T-helper 1 cell treated with Interleukin-12 subunit alpha and Interleukin-12 subunit beta and Interleukin-4 antibody, amounts not matched to agents 30 ng/mL and 1 ng/mL, for 36 hours (primary cell): Measurements from ENCODE around the gene TSPAN9. TPM values are rescaled to one million over a fixed set of nuclear protein-coding genes. Genes with fewer than 3 reads are reported as not detected.

Experiments used
- intact Hi-C: fragments of 100-400 bp; cut with micrococcal nuclease; formaldehyde crosslinking; loops from one replicate; pipeline ENCODE4 v1.15.1; 2024
- total RNA-seq: library from RNA; stranded (reverse); gene quantifications from 2 replicates; pipeline ENCODE4 v1.2.3, GENCODE V29; 2022

TSPAN9 gene
- total RNA-seq, 1 donor from 2014 or later = not detected

GRCh38 chr12:3202734-3203446 lies 125.7 kb downstream of the TSPAN9 start:
- intact Hi-C loops = loop anchor here (1.0 kb wide), 2 partner anchors 68 to 130 kb away; no protein-coding TSS in a partner anchor

GRCh38 chr12:3203713-3204112 lies 126.5 kb downstream of the TSPAN9 start:
- intact Hi-C loops = loop anchor here (1.0 kb wide), 2 partner anchors 68 to 130 kb away; no protein-coding TSS in a partner anchor

- intact Hi-C loops = no loop called here
These were observed 127.0 kb downstream of the TSPAN9 start for GRCh38 chr12:3204143-3204542.

GRCh38 chr12:3204730-3205531 lies 127.8 kb downstream of the TSPAN9 start:
- intact Hi-C loops = no loop called here

GRCh38 chr12:3205742-3206519 lies 128.8 kb downstream of the TSPAN9 start:
- intact Hi-C loops = no loop called here

GRCh38 chr12:3206536-3207072 lies 129.4 kb downstream of the TSPAN9 start:
- intact Hi-C loops = no loop called here

- intact Hi-C loops = no loop called here
These were observed 130.0 kb downstream of the TSPAN9 start for GRCh38 chr12:3207175-3207574.

GRCh38 chr12:3207858-3208257 lies 130.7 kb downstream of the TSPAN9 start:
- intact Hi-C loops = no loop called here

- intact Hi-C loops = no loop called here
These were observed 136.0 kb downstream of the TSPAN9 start for GRCh38 chr12:3213188-3213587.

- intact Hi-C loops = no loop called here
These were observed 136.6 kb downstream of the TSPAN9 start for GRCh38 chr12:3213768-3214167.

- intact Hi-C loops = no loop called here
These were observed 137.6 kb downstream of the TSPAN9 start for GRCh38 chr12:3214526-3215365.

GRCh38 chr12:3215410-3215975 lies 138.3 kb downstream of the TSPAN9 start:
- intact Hi-C loops = no loop called here

- intact Hi-C loops = no loop called here
These were observed 138.9 kb downstream of the TSPAN9 start for GRCh38 chr12:3216097-3216496.

GRCh38 chr12:3216726-3217682 lies 139.8 kb downstream of the TSPAN9 start:
- intact Hi-C loops = no loop called here

GRCh38 chr12:3217683-3218079 lies 140.5 kb downstream of the TSPAN9 start:
- intact Hi-C loops = no loop called here

GRCh38 chr12:3218228-3219171 lies 141.3 kb downstream of the TSPAN9 start:
- intact Hi-C loops = no loop called here

GRCh38 chr12:3219233-3219632 lies 142.1 kb downstream of the TSPAN9 start:
- intact Hi-C loops = no loop called here
